HEK293 (cell line): ENCODE data around the gene UBE2M.

ENCODE experiments used
- SP2 ChIP-seq: fragments of 450-650 bp; formaldehyde crosslinking; IDR thresholded peaks from 2 replicates; pipeline ENCODE4 v1.5.1; 2016; ENCODE audit warnings: missing biosample characterization, missing genetic modification characterization
- ZNF2 ChIP-seq: fragments of 450-650 bp; formaldehyde crosslinking; IDR thresholded peaks from 2 replicates; pipeline ENCODE4 v1.5.1; 2016; ENCODE audit warnings: missing biosample characterization, missing genetic modification characterization

- no peak for TF ChIP-seq ZNF2
- no peak for TF ChIP-seq SP2
Measured at GRCh38 chr19:58538257-58539168, 19.9 kb downstream of the UBE2M start.
